GM23338 (cell line): ENCODE results near the gene ADAT3. TPM values are rescaled to one million over a fixed set of nuclear protein-coding genes. Genes with fewer than 3 reads are reported as not detected.
"Not testable (repeated sequence)": the region's sequence is repeated elsewhere in the genome, so short reads cannot be mapped to it uniquely, and the experiment has no call there.

Source experiments
- ATAC-seq: fragments of 200-7000 bp; cut with Tn5 transposase; 3 replicates; pipeline ENCODE4 v1.9.1; 2020
- DNase-seq: peaks from one replicate; pipeline ENCODE4 v3.0.0-alpha.2; 2015; ENCODE audit warnings: low spot score
- H2AFZ ChIP-seq: fragments of 200-600 bp; sonication (generic); 2 replicates; pipeline ENCODE4 v1.8.0; 2016; ENCODE audit warnings: antibody characterized with exemption, mild to moderate bottlenecking, moderate library complexity
- H3F3A ChIP-seq: fragments of 200-600 bp; sonication (generic); replicated peaks from 2 replicates; pipeline ENCODE4 v1.8.0; 2017; ENCODE audit warnings: antibody characterized with exemption, mixed run types, low read depth
- H3K27ac ChIP-seq: fragments of 200-600 bp; sonication (generic); 2 replicates; pipeline ENCODE4 v1.6.1; 2016; ENCODE audit warnings: low read depth
- H3K27me3 ChIP-seq: fragments of 200-600 bp; sonication (generic); 2 replicates; pipeline ENCODE4 v1.8.0; 2016; ENCODE audit warnings: mild to moderate bottlenecking, mixed run types, moderate library complexity; ENCODE audit not compliant: insufficient read depth
- H3K36me3 ChIP-seq: fragments of 200-600 bp; sonication (generic); 2 replicates; pipeline ENCODE4 v1.8.0; 2016; ENCODE audit warnings: mild to moderate bottlenecking; ENCODE audit not compliant: insufficient read depth
- H3K4me1 ChIP-seq: fragments of 200-600 bp; sonication (generic); 2 replicates; pipeline ENCODE4 v1.8.0; 2016; ENCODE audit warnings: mild to moderate bottlenecking, moderate library complexity; ENCODE audit not compliant: insufficient read depth
- H3K4me2 ChIP-seq: fragments of 200-600 bp; sonication (generic); 2 replicates; pipeline ENCODE4 v1.7.1; 2017; ENCODE audit warnings: mixed run types
- H3K4me3 ChIP-seq: fragments of 200-600 bp; sonication (generic); 2 replicates; pipeline ENCODE4 v1.6.1; 2016; ENCODE audit warnings: mixed run types
- H3K79me2 ChIP-seq: fragments of 200-600 bp; sonication (generic); replicated peaks from 2 replicates; pipeline ENCODE4 v1.8.0; 2017; ENCODE audit warnings: mild to moderate bottlenecking; ENCODE audit not compliant: insufficient read depth
- H3K9me2 ChIP-seq: fragments of 200-600 bp; sonication (generic); 2 replicates; pipeline ENCODE4 v1.8.0; 2017; ENCODE audit not compliant: insufficient read depth
- H4K20me1 ChIP-seq: fragments of 200-600 bp; sonication (generic); replicated peaks from 2 replicates; pipeline ENCODE4 v1.8.0; 2017; ENCODE audit warnings: mild to moderate bottlenecking; ENCODE audit not compliant: insufficient read depth
- H3K27ac Mint-ChIP-seq: 2 replicates; pipeline ENCODE4 v1.8.0; 2020; ENCODE audit warnings: inconsistent platforms, mild to moderate bottlenecking, moderate library complexity, mixed read lengths
- H3K27me3 Mint-ChIP-seq: 3 replicates; pipeline ENCODE4 v1.8.0; 2022; ENCODE audit warnings: low read depth, mild to moderate bottlenecking, moderate library complexity, mixed read lengths, inconsistent platforms; ENCODE audit not compliant: insufficient read depth, poor library complexity
- H3K36me3 Mint-ChIP-seq: 3 replicates; pipeline ENCODE4 v1.8.0; 2021; ENCODE audit warnings: low read depth, mild to moderate bottlenecking, inconsistent platforms, moderate library complexity, mixed read lengths
- H3K4me1 Mint-ChIP-seq: 3 replicates; pipeline ENCODE4 v1.8.0; 2020; ENCODE audit warnings: mild to moderate bottlenecking, inconsistent platforms, mixed read lengths
- H3K4me3 Mint-ChIP-seq: 3 replicates; pipeline ENCODE4 v1.8.0; 2021; ENCODE audit warnings: moderate library complexity, mild to moderate bottlenecking, inconsistent platforms, mixed read lengths
- H3K9me3 Mint-ChIP-seq: 3 replicates; pipeline ENCODE4 v1.8.0; 2020; ENCODE audit warnings: moderate library complexity, mild to moderate bottlenecking, inconsistent platforms, mixed read lengths
- CREB1 ChIP-seq: fragments of 250-450 bp; sonication (Bioruptor Pico); IDR thresholded peaks from 2 replicates; pipeline ENCODE4 v1.5.0; 2020; ENCODE audit warnings: low read depth, mild to moderate bottlenecking, moderate library complexity
- ETS1 ChIP-seq: IDR thresholded peaks from 2 replicates; pipeline ENCODE4 v1.6.1; 2016; ENCODE audit warnings: antibody characterized with exemption
- JUNB ChIP-seq: IDR thresholded peaks from one replicate; pipeline ENCODE4 v1.6.1; 2016; ENCODE audit warnings: antibody characterized with exemption; ENCODE audit not compliant: unreplicated experiment
- NANOG ChIP-seq: IDR thresholded peaks from 2 replicates; pipeline ENCODE4 v1.6.1; 2016; ENCODE audit warnings: antibody characterized with exemption, borderline replicate concordance
- POLR2AphosphoS5 ChIP-seq: IDR thresholded peaks from 2 replicates; pipeline ENCODE4 v1.6.1; 2016; ENCODE audit warnings: antibody characterized with exemption, low read depth
- REST ChIP-seq: IDR thresholded peaks from one replicate; pipeline ENCODE4 v1.6.1; 2018; ENCODE audit warnings: antibody characterized with exemption; ENCODE audit not compliant: unreplicated experiment
- ZNF114 ChIP-seq: fragments of 250-450 bp; sonication (Bioruptor Pico); IDR thresholded peaks from 2 replicates; pipeline ENCODE4 v1.5.0; 2020; ENCODE audit warnings: mild to moderate bottlenecking, moderate library complexity
- ZNF462 ChIP-seq: fragments of 250-450 bp; sonication (Bioruptor Pico); IDR thresholded peaks from 2 replicates; pipeline ENCODE4 v1.5.0; 2020; ENCODE audit warnings: mild to moderate bottlenecking, moderate library complexity
- polyA plus RNA-seq: library from polyadenylated mRNA; unstranded; fragments of >200 nt; fragmentation: Nextera tagmentation; extraction: Ambion mirVana; gene quantifications from 2 replicates; pipeline ENCODE4 v1.2.1, GENCODE V29; 2016
- total RNA-seq: library from RNA; depleted of rRNA; stranded (reverse); fragments of >200 nt; shearing (Covaris generic); gene quantifications from 2 replicates; pipeline ENCODE4 v1.2.3, GENCODE V29; 2014

The ADAT3 gene
- total and polyA plus RNA-seq, 2 experiments from 2014 or later = 7.9 to 12.4 TPM

GRCh38 chr19:1879982-1880381 lies 25.2 kb upstream of the ADAT3 start:
- peaks cover 36% of the 10 kb centered on the region for H3K79me2 ChIP-seq
- peaks cover 16% of the 10 kb centered on the region for H4K20me1 ChIP-seq
- peaks cover 31% of the 10 kb centered on the region for H3K4me1 Mint-ChIP-seq
- not testable (repeated sequence) for H3K4me2 ChIP-seq, H3K36me3 Mint-ChIP-seq, H3K27me3 ChIP-seq, DNase-seq, H3K27ac ChIP-seq, ATAC-seq, H3K4me3 Mint-ChIP-seq, H3K9me3 Mint-ChIP-seq, H3K9me2 ChIP-seq, H3K4me3 ChIP-seq, H3F3A ChIP-seq, H3K36me3 ChIP-seq, H2AFZ ChIP-seq, H3K27ac Mint-ChIP-seq
- H3K4me1 ChIP-seq = peaks cover 18% of the 10 kb centered on the region; the same call in 1 of the 2 replicates
- H3K27me3 Mint-ChIP-seq = peaks cover 15% of the 10 kb centered on the region

GRCh38 chr19:1880611-1881392 lies 24.4 kb upstream of the ADAT3 start:
- peaks cover 15% of the 10 kb centered on the region for H3K27me3 Mint-ChIP-seq
- DNase-seq = no peak
- Histone ChIP-seq H3K27ac (no peak overlapping the region), H3K36me3 (no peaks in the 10 kb centered on the region), H3K27me3 (no peaks in the 10 kb centered on the region), H3K4me2 (no peak overlapping the region), H3F3A (peaks cover 2% of the 10 kb centered on the region), H4K20me1 (peaks cover 16% of the 10 kb centered on the region), H2AFZ (no peak overlapping the region), H3K4me1 (peaks cover 16% of the 10 kb centered on the region; the same call in 1 of the 2 replicates), H3K4me3 (no peak overlapping the region), H3K79me2 (peaks cover 28% of the 10 kb centered on the region), H3K9me2 (no peaks in the 10 kb centered on the region)
- no peak overlapping the region for H3K4me3 Mint-ChIP-seq
- no peaks in the 10 kb centered on the region; the same call in 2 of the 3 replicates for H3K36me3 Mint-ChIP-seq
- no peaks in the 10 kb centered on the region; the same call in 2 of the 3 replicates for H3K9me3 Mint-ChIP-seq
- peaks cover 27% of the 10 kb centered on the region for H3K4me1 Mint-ChIP-seq
- no peak for ATAC-seq
- H3K27ac Mint-ChIP-seq = no peak overlapping the region
- TF ChIP-seq JUNB = no peak
- TF ChIP-seq NANOG = no peak
- TF ChIP-seq CREB1 (CRISPR knock-in tag) = no peak
- no peak for TF ChIP-seq REST
- TF ChIP-seq ZNF462 (CRISPR knock-in tag) = no peak
- no peak for TF ChIP-seq POLR2AphosphoS5
- no peak for TF ChIP-seq ZNF114
- TF ChIP-seq ETS1 = no peak
